Panc1 (cell line): ENCODE data around the gene PCYT2.
A peak's percentile ranks its signal among the peaks of the same experiment; 100 is the strongest.

Experiments
- CTCF ChIP-seq: fragments of 450-650 bp; IDR thresholded peaks from 2 replicates; pipeline ENCODE4 v1.5.1; 2017; ENCODE audit warnings: mild to moderate bottlenecking
- SIN3A ChIP-seq: IDR thresholded peaks from 2 replicates; pipeline ENCODE4 v1.6.1; 2012; ENCODE audit warnings: low read depth, mild to moderate bottlenecking, low read length, moderate library complexity, borderline replicate concordance; ENCODE audit not compliant: insufficient read depth

GRCh38 chr17:81926451-81927151 lies 15.4 kb upstream of the PCYT2 start:
- no peak for TF ChIP-seq CTCF
- TF ChIP-seq SIN3A = peak; percentile 73; the same call in 1 of the 2 replicates
